Endothelial cell of umbilical vein (primary cell): ENCODE results near the gene SCN3B. TPM values are rescaled to one million over a fixed set of nuclear protein-coding genes. Genes with fewer than 3 reads are reported as not detected.
A peak's percentile ranks its signal among the peaks of the same experiment; 100 is the strongest.

Experiments
- BruUV-seq: library from RNA; stranded (reverse); fragments of 400-500 nt; replicated peaks from 2 replicates; lab custom pipeline; 2021; lab: Mats Ljungman, UMichigan
- CTCF ChIA-PET: fragments of 300-600, 350-600 bp; sonication (Branson Sonifier 250); formaldehyde crosslinking; loops from one replicate; lab custom pipeline; 2021; ENCODE audit warnings: antibody characterized with exemption, inconsistent platforms; lab: Charles Lee
- POLR2A ChIA-PET: fragments of 300-600, 350-600 bp; sonication (Branson Sonifier 250); formaldehyde crosslinking; loops from one replicate; lab custom pipeline; 2021; ENCODE audit warnings: antibody characterized with exemption, inconsistent platforms; lab: Charles Lee
- DNase-seq: peaks from one replicate; pipeline ENCODE4 v3.0.0-alpha.2; 2011; ENCODE audit warnings: low read depth, low spot score
- FAIRE-seq: peaks from 2 replicates; lab custom pipeline; 2011; peaks lifted over from hg19 to GRCh38; lab: Jason Lieb, UNC
- H2AFZ ChIP-seq: 2 replicates; pipeline ENCODE4 v1.6.0; 2012; ENCODE audit warnings: low read depth, low read length, control low read depth, inconsistent platforms
- H3K27ac ChIP-seq: 2 replicates; pipeline ENCODE4 v1.5.1; 2011; ENCODE audit warnings: low read depth, mild to moderate bottlenecking, control low read depth, low read length, moderate library complexity; ENCODE audit not compliant: insufficient read depth
- H3K27me3 ChIP-seq, 2 experiments: 2 replicates each; pipeline versions ENCODE4 v1.6.0 to v1.6.1; 2011; ENCODE audit warnings: low read length in 2 of 2, mixed read lengths in 1 of 2; ENCODE audit not compliant: control insufficient read depth in 2 of 2, insufficient read depth in 2 of 2
- H3K36me3 ChIP-seq, 2 experiments: 2 replicates in 1 of 2; 3 replicates in 1 of 2; pipeline ENCODE4 v1.5.1; 2011; ENCODE audit warnings: low read length in 2 of 2, mild to moderate bottlenecking in 1 of 2, moderate library complexity in 1 of 2; ENCODE audit not compliant: control insufficient read depth in 2 of 2, insufficient read depth in 2 of 2; ENCODE audit errors: extremely low read depth in 1 of 2
- H3K4me1 ChIP-seq: 3 replicates; pipeline ENCODE4 v1.5.1; 2011; ENCODE audit warnings: mild to moderate bottlenecking, low read length; ENCODE audit not compliant: control insufficient read depth, insufficient read depth; ENCODE audit errors: extremely low read depth
- H3K4me2 ChIP-seq: 2 replicates; pipeline ENCODE4 v1.6.1; 2011; ENCODE audit warnings: low read length, control low read depth, mixed read lengths; ENCODE audit not compliant: insufficient read depth
- H3K4me3 ChIP-seq, 3 experiments: fragments of 200-600 bp in 1 of 3; sonication (generic), shearing (Covaris generic) in 1 of 3; replicated peaks in 1 of 3; 2 replicates each; pipeline ENCODE4 v1.5.1; 2011 to 2016; ENCODE audit warnings: control low read depth in 3 of 3, low read length in 3 of 3, mild to moderate bottlenecking in 2 of 3, inconsistent platforms in 1 of 3, low read depth in 1 of 3, moderate library complexity in 1 of 3; ENCODE audit not compliant: insufficient read depth in 1 of 3
- H3K79me2 ChIP-seq: 2 replicates; pipeline ENCODE4 v1.6.0; 2012; ENCODE audit warnings: low read length, inconsistent platforms; ENCODE audit not compliant: control insufficient read depth, insufficient read depth
- H3K9ac ChIP-seq: replicated peaks from 2 replicates; pipeline ENCODE3; 2011; ENCODE audit warnings: low read length, control low read depth; ENCODE audit not compliant: insufficient read depth; ENCODE audit errors: extremely low read depth
- H3K9me1 ChIP-seq: replicated peaks from 3 replicates; pipeline ENCODE4 v1.6.0; 2011; ENCODE audit warnings: mild to moderate bottlenecking, low read length; ENCODE audit not compliant: control insufficient read depth, insufficient read depth; ENCODE audit errors: extremely low read depth
- H3K9me3 ChIP-seq: replicated peaks from 2 replicates; pipeline ENCODE4 v1.5.1; 2012; ENCODE audit warnings: low read length, inconsistent platforms; ENCODE audit not compliant: control insufficient read depth, insufficient read depth
- H4K20me1 ChIP-seq: replicated peaks from 2 replicates; pipeline ENCODE3; 2011; ENCODE audit warnings: mild to moderate bottlenecking, low read length; ENCODE audit not compliant: control insufficient read depth, insufficient read depth; ENCODE audit errors: extremely low read depth
- EZH2 ChIP-seq: IDR thresholded peaks from 2 replicates; pipeline ENCODE4 v1.6.1; 2012; ENCODE audit warnings: borderline replicate concordance, low read depth, mild to moderate bottlenecking, moderate library complexity, low read length, inconsistent platforms; ENCODE audit not compliant: severe bottlenecking
- FOS ChIP-seq: IDR thresholded peaks from 2 replicates; pipeline ENCODE4 v1.6.1; 2011; ENCODE audit warnings: mild to moderate bottlenecking, low read length, moderate library complexity, borderline replicate concordance; ENCODE audit not compliant: insufficient read depth
- GATA2 ChIP-seq: IDR thresholded peaks from 2 replicates; pipeline ENCODE4 v1.7.0; 2011; ENCODE audit warnings: low read depth, mild to moderate bottlenecking, moderate library complexity, mixed read lengths, low read length; ENCODE audit not compliant: insufficient read length, insufficient read depth
- JUN ChIP-seq: IDR thresholded peaks from 2 replicates; pipeline ENCODE4 v1.6.1; 2011; ENCODE audit warnings: borderline replicate concordance, low read depth; ENCODE audit not compliant: insufficient read length, insufficient read depth
- MYC ChIP-seq: IDR thresholded peaks from one replicate; pipeline ENCODE4 v1.6.1; 2011; ENCODE audit warnings: mild to moderate bottlenecking, low read depth, low read length
- POLR2A ChIP-seq: IDR thresholded peaks from 2 replicates; pipeline ENCODE4 v1.6.1; 2012; ENCODE audit warnings: low read depth, mild to moderate bottlenecking, control low read depth, low read length
- POLR2AphosphoS5 ChIP-seq: IDR thresholded peaks from 2 replicates; pipeline ENCODE4 v1.6.1; 2012; ENCODE audit warnings: low read depth, mild to moderate bottlenecking, control low read depth, low read length, moderate library complexity; ENCODE audit not compliant: insufficient read depth
- dilution Hi-C: fragments of 300-500 bp; cut with MboI; formaldehyde crosslinking; loops from one replicate; pipeline ENCODE4 v1.15.0; 2019; ENCODE audit warnings: low sequenced_read_pairs; ENCODE audit not compliant: extremely low pct_ligation_motif_present
- intact Hi-C: fragments of 100-400 bp; cut with micrococcal nuclease; formaldehyde crosslinking; loops from one replicate; pipeline ENCODE4 v1.10.0; 2022
- polyA plus RNA-seq, 4 experiments: library from polyadenylated mRNA; depleted of rRNA in 3 of 4; stranded (reverse) in 3 of 4; unstranded in 1 of 4; fragments of >200 nt; gene quantifications; 2 replicates each; pipeline versions ENCODE4 v1.2.1 to v1.2.3, GENCODE V29; 2011 to 2012; ENCODE audit warnings: missing spikeins in 1 of 4
- total RNA-seq: library from RNA; stranded (reverse); gene quantifications from 2 replicates; pipeline ENCODE4 v1.2.3, GENCODE V29; 2021
- TF ChIP-seq, protein P1 (sequence below), 2 donors: IDR thresholded peaks; 1 replicate in 1 of 2; 2 replicates in 1 of 2; pipeline ENCODE4 v1.5.1; 2011; ENCODE audit warnings: low read length in 2 of 2, mild to moderate bottlenecking in 2 of 2, moderate library complexity in 2 of 2, control low read depth in 1 of 2, inconsistent platforms in 1 of 2, low read depth in 1 of 2; ENCODE audit not compliant: insufficient read depth in 1 of 2; ENCODE audit errors: extremely low read depth in 1 of 2
- TF ChIP-seq, protein P2 (sequence below): IDR thresholded peaks from 2 replicates; pipeline ENCODE4 v1.6.1; 2011; ENCODE audit not compliant: insufficient read depth, insufficient read length

SCN3B gene
- total and polyA plus RNA-seq, 2 donors (not counting 3 experiments of a cell fraction or from before 2014, with no cell fraction given), result 0.72 to 1.4 TPM

DNA sequence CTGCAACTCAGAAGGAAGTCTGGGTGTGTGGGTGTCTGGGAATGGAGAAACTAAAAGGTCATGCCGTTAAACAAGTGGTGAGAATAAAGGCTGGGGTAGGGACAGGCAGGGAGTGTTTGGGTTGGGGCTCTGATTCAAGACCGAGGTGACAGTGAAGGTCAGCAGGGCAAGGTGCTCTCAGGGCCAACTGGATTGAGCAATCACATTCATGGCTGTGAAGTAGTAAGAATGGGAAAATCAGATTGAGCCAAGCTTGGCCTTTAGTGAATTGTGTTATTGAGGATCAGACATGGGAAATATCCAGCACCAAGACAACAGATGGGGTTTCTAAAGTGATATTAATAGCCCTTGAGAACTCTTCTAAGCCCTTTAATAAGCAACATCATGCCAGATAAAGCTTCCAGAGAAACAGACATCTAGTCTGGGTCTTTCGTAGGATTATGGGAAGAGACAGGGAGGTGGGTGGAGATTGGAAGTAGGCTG is 24.3 kb downstream of the SCN3B start:
- Histone ChIP-seq H3K9ac (no peak overlapping the region), H2AFZ (no peak overlapping the region), H3K4me2 (no peak overlapping the region), H3K27ac (no peak overlapping the region), H3K4me1 (peaks cover 5% of the 10 kb centered on the region), H3K27me3 (no peaks in the 10 kb centered on the region), H3K79me2 (no peaks in the 10 kb centered on the region), H3K36me3 (no peaks in the 10 kb centered on the region), H3K4me3 (no peak overlapping the region), H3K9me1 (no peaks in the 10 kb centered on the region), H3K9me3 (no peaks in the 10 kb centered on the region), H4K20me1 (no peaks in the 10 kb centered on the region)
- ChIA-PET POLR2A (no interaction called here), CTCF (interaction anchor here (0.8 to 1.7 kb wide), 3 partner anchors 11 to 48 kb away, joined by 3 to 15 read pairs (median 3); no protein-coding TSS in a partner anchor)
- TF ChIP-seq, protein P1, sequence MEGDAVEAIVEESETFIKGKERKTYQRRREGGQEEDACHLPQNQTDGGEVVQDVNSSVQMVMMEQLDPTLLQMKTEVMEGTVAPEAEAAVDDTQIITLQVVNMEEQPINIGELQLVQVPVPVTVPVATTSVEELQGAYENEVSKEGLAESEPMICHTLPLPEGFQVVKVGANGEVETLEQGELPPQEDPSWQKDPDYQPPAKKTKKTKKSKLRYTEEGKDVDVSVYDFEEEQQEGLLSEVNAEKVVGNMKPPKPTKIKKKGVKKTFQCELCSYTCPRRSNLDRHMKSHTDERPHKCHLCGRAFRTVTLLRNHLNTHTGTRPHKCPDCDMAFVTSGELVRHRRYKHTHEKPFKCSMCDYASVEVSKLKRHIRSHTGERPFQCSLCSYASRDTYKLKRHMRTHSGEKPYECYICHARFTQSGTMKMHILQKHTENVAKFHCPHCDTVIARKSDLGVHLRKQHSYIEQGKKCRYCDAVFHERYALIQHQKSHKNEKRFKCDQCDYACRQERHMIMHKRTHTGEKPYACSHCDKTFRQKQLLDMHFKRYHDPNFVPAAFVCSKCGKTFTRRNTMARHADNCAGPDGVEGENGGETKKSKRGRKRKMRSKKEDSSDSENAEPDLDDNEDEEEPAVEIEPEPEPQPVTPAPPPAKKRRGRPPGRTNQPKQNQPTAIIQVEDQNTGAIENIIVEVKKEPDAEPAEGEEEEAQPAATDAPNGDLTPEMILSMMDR (IDR thresholded peaks at IDR 0.05; ENCODE audit: extremely low read depth in 1 of 2, insufficient read depth in 1 of 2, low read depth in 1 of 2, low read length in 2 of 2), result no peak
- FAIRE-seq (no peak), DNase-seq (no peak)
- dilution Hi-C loops, result no loop called here
- intact Hi-C loops, result no loop called here
- no TSS peak for BruUV-seq

DNA sequence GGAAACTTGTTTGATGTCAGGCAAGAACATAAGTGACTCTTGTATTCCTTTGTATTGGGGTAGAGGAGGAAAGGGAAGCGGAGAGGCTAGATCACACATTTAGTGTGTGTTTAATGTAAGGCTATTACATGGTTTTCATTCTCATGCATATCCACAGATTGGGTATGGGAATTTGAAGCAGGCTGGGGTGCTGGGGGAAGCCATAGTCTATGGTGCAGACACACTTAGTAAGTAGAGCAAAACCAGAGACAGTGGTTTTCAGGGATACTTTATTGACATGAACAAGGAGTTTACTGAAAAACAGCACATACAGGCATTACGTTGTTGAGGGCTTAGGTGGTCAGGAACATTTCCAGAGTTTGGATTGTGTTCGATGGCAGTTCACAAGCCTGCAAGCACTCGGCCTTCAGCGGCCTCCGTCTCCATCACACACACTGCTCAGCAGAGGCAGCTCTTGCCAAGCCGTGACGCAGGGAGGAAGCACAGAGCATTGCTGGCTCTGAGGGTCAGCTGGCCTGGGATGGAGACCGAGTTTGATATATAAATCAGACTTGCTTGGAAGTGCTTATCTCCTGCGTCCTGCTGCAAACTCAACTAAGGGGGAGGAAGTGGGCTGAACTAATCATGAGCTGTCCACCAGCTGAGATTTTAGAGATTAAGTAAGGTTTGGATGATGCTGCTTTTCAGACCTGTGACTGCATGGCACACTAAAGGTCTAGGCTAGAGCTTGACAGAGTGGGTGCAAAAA is 25.3 kb downstream of the SCN3B start:
- DNase-seq, result peak; percentile 91
- H3K9ac ChIP-seq, result no peak overlapping the region
- POLR2A ChIA-PET, result no interaction called here
- intact Hi-C loops (loop anchor here (1.0 to 2.0 kb wide), 2 partner anchors 25 to 38 kb away; partner anchors contain the start of gene SCN3B), dilution Hi-C loops (no loop called here)
- no TSS peak for BruUV-seq
- peaks cover 5% of the 10 kb centered on the region for H3K4me1 ChIP-seq
- H2AFZ ChIP-seq, result peak overlapping the region; percentile 38
- no peaks in the 10 kb centered on the region for H3K9me3 ChIP-seq
- H3K79me2 ChIP-seq, result no peaks in the 10 kb centered on the region
- no peaks in the 10 kb centered on the region for H3K27me3 ChIP-seq
- H3K4me3 ChIP-seq, result no peak overlapping the region
- H3K36me3 ChIP-seq, result no peaks in the 10 kb centered on the region
- TF ChIP-seq, protein P1 (IDR thresholded peaks at IDR 0.05; ENCODE audit: extremely low read depth in 1 of 2, insufficient read depth in 1 of 2, low read depth in 1 of 2, low read length in 2 of 2), result no peak
- no peak for TF ChIP-seq POLR2A
- no peak for TF ChIP-seq MYC
- TF ChIP-seq EZH2, result no peak
- no peak for TF ChIP-seq JUN
- peak; percentile 99 for TF ChIP-seq GATA2
- peak; percentile 59 for TF ChIP-seq POLR2AphosphoS5
- TF ChIP-seq, protein P2, sequence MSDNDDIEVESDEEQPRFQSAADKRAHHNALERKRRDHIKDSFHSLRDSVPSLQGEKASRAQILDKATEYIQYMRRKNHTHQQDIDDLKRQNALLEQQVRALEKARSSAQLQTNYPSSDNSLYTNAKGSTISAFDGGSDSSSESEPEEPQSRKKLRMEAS, result no peak
- TF ChIP-seq FOS, result peak; percentile 69
- no peaks in the 10 kb centered on the region for H3K9me1 ChIP-seq
- no peaks in the 10 kb centered on the region for H4K20me1 ChIP-seq
- H3K27ac ChIP-seq, result peak overlapping the region; percentile 13
- peak; percentile 94 for FAIRE-seq
- H3K4me2 ChIP-seq, result no peak overlapping the region
- CTCF ChIA-PET, result interaction anchor here (0.8 to 2.0 kb wide), 12 partner anchors 12 to 120 kb away, joined by 3 to 15 read pairs (median 4); no protein-coding TSS in a partner anchor
